HG02970 (cell line): ENCODE results near the gene ACSM3.
"Not testable (repeated sequence)": the region's sequence is repeated elsewhere in the genome, so short reads cannot be mapped to it uniquely, and the experiment has no call there.

Source experiments
- ATAC-seq: cut with Tn5 transposase; IDR thresholded peaks from one replicate; pipeline ENCODE4 v1.9.1; 2021; ENCODE audit warnings: mild to moderate bottlenecking, moderate library complexity, moderate number of reproducible peaks; ENCODE audit not compliant: unreplicated experiment, low FRiP score

The ACSM3 gene

DNA sequence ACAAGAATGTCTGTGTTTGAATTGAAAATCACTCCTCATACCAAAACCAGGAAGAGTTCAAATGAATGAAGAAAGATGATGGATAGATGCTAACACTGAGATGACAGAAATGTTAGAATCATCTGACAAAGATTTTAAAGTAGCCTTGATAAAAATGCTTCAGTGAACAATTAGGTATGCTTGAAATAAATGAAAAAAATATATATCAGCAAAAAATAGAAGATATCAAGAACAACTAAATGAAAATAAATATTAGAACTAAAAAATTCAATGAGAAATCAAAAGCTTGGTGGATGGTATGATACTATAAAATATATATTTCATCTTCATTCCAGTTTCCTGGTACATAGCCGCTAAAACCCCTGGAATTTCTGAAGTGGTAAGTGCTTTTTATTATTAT, 8.6 kb upstream of the ACSM3 start:
- ATAC-seq = no peak

GRCh38 chr16:20755799-20756198, 8.0 kb upstream of the ACSM3 start:
- ATAC-seq = not testable (repeated sequence)

DNA sequence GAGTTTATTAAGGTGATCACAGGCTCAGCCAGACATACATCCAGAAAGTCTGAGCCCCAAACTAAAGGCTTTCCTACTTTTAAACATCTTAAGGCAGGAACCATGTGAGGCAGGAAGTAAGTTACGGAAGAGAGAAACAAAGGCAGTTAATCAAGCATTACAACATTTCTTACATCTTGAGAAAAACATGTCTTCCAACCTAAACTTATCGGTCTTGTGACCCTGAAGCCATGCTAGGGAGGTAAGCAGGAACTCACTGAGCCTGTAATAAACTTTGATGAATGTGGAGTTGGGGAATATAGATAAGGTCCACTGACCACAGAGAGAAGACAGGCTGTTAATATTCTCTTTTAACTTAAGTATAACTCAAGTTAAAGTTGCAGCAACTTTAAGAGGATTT, 3.5 kb upstream of the ACSM3 start:
- ATAC-seq = no peak

DNA sequence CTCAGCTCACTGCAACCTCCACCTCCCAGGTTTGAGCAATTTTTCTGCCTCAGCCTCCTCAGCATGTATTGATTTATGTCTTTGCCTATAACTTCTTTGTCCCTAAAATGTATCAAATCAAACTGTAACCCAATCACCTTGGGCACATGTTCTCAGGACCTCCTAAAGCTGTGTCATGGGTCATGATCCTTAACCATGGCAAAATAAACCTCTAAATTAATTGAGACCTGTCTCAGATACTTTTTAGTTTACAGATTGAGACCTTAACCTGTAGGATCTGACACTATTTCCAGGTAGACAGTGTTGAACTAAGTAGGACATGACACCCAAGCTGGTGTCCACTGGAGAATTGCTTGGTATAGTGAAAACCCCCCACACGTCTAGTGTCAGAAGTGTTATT, 2.6 kb upstream of the ACSM3 start:
- ATAC-seq = no peak

GRCh38 chr16:20762404-20763123, 1.2 kb upstream of the ACSM3 start:
- ATAC-seq = no peak

GRCh38 chr16:20764448-20764847, 634 bp downstream of the ACSM3 start:
- ATAC-seq = not testable (repeated sequence)

- ATAC-seq = no peak
Observed at GRCh38 chr16:20765732-20766131, 1.9 kb downstream of the ACSM3 start.

DNA sequence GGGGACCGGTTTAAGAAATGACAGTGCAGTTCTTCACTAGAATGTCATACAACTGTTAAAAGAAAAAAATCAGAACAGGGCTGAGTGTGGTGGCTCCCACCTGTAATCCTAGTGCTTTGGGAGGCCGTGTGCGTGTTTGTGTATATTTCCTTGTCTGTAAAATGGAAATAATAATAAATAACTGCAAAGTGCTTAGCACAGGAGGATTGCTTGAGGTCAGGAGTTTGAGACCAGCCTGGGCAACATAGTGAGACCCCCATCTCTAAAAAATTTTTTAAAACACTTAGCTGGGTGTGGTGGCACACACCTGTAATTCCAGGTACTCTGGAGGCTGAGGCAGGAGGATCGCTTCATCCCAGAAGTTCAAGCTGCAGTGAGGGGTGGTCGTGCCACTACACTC, 2.5 kb downstream of the ACSM3 start:
- no peak for ATAC-seq

GRCh38 chr16:20767577-20767976, 3.8 kb downstream of the ACSM3 start:
- ATAC-seq = no peak

DNA sequence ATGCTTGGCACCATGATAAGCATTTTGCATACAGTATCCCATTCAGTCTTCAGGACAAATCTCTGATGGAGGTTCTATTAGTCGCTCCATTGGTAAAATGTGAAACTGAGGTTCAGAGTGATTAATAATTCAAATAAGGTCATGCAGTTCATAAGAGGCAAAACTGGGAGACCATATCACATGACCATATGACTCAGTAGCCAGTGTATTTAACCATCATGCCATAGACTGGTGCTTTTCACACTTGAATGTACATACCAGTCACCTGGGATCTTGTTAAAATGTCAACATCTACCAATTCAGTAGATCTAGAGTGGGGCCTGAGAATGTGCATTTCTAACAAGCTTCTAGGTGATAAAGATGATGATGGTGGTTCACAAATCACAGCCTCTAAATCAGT, 4.3 kb downstream of the ACSM3 start:
- ATAC-seq = no peak

- no peak for ATAC-seq
Observed at GRCh38 chr16:20768818-20769217, 5.0 kb downstream of the ACSM3 start.

GRCh38 chr16:20773679-20774078, 9.9 kb downstream of the ACSM3 start:
- ATAC-seq = no peak

DNA sequence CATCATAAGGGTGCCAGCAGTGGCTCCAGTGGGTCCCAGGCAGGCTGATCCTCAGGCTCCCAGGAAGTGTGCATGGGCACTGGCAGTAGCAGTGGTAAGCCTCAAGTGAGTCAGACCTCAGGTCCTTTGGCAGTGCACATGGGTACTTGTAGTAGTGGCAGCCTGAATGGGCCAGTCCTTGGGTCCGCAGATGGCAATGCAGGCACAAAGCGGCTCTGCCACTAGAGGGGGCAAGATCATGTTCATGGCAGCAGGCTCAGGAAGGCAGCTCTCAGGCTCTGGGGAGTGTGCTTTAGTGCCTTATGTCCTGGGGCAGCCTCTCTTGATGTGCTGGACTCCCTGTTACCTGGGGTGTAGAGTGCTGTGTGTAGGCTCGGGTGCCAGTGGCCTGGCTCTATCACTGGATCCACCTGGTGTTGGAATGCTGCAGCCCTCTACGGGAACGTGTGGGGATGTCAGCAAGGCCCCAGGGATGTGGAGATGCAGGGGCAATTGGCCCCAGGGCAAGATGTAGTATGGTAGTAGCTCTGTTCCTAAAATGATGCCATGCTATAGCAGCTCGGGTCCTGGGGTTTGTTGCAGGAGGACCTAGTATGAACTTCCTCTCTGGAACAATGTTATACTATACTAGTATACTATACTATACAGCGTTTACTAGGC, 11.0 kb downstream of the ACSM3 start:
- ATAC-seq = no peak

DNA sequence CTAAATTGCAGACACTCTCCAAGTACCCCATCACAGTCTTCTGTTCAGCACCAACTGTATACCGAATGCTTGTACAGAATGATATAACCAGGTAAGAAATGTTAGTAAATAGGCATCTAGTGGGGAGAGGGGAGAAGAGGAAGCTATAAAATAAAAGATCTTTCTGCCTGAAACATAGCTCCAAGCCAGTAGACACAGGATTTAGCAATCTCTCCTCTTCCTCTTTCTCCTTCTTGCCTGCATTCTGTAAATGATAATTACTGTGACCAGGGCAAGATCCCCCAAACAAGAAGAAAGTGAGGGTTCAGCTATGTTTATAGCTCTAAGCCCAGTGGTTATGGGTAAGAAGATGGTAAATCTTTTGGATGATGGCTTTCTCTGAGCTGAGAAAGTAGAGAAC, 17.9 kb downstream of the ACSM3 start:
- no peak for ATAC-seq

- no peak for ATAC-seq
Observed at GRCh38 chr16:20782470-20782869, 18.7 kb downstream of the ACSM3 start.

- ATAC-seq = no peak
Observed at GRCh38 chr16:20784204-20784603, 20.4 kb downstream of the ACSM3 start.

GRCh38 chr16:20789130-20789529, 25.3 kb downstream of the ACSM3 start:
- ATAC-seq = no peak

DNA sequence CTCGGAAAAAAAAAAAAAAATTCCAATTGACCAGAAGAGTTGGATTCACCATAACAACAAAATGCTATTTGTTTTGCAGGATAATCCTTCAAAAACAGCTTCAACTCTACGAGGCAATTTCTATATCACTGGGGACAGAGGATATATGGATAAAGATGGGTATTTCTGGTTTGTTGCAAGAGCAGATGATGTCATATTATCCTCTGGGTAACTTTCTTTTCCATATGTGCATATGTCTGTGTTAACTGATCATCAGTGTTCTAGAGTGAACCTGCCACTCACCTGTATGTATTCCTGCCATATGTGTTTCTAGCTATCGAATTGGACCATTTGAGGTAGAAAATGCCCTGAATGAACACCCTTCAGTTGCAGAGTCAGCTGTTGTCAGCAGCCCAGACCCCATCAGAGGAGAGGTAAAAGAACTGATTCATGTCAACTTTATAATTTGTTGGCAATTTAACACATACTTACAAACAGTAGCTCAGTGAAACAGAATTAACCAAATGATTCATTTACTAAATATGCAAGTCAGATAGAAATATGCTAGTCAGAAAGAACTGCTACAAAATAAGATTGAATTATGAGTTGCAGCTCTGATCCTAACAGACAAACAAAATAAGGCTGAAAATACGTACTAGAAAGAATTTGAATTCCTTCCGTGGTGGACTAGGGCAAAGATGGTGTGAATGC, 28.3 kb downstream of the ACSM3 start:
- ATAC-seq = no peak

DNA sequence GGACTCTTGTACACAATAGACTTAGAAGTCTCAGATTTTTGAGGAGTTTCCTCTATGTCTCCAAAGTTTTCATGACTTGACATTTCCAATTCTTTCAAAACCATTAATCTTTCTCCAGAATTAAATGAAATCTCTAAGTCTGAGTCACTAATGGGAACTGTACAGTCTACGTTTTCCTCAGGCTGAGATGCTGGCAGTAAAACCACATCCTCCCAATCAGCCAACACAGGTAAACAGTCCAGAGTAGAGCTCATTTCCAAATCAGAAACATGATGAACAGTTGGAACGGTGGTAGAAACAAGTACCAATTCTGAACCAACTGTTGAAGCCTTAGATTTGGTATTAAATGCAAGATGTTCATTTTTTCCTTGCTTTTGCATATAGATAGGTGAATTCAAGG, 34.5 kb downstream of the ACSM3 start:
- no peak for ATAC-seq

DNA sequence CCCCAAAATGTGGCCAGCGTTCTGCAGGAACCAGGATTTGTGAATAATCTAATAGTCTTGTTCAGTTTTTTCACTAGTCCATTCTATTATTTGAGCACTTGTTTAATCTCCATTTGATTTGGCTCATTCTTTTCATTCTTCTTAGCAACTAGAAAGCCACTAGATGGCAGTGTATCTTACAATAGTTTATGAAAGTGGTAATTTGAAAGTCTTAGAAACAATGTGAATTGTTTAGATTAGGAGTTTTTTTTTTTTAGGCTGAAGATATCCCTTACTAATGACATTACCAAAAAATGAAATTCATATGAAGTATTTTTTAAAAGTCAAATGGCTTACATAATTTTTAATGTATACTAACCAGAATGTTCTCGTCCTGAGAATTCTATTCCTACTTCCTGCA, 35.8 kb downstream of the ACSM3 start:
- ATAC-seq = no peak

DNA sequence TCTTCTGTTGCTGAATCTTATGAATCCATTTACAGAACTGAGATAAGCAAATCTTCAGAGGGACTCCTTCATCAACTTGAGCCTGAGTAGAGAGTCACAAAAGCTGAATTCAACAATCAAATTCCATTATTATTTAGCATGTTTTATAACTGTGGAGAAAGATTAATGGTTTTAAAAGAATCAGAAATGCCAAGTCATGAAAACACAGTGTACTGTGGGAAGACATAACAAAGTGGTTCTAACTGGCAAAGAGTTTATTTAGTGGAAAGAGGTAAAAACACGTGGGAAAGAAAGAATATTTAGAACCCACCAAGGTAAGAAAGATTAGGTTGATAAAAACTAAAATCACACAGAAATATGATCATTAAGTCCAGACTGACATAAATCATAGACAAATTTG, 37.5 kb downstream of the ACSM3 start:
- ATAC-seq = no peak

DNA sequence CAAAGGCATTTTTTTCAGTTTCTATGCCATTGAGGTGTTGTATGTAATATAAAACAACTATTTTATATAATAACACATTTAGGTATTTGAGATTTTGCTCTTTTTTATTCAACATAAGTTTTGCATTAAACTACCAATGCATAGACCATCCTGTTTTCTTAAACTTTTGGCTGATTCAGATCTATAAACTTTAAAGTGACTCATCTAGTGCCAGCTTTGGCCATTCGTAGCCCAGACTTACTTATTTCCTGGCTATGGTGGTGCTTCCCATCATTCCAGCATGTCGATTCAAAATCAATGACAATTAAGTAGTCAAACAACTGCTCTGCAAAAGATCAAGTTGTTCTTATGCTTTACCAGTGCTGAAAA, 39.4 kb downstream of the ACSM3 start:
- no peak for ATAC-seq
